Uterus (tissue), 4 donors: Measurements from ENCODE around the gene KDM1B. TPM values are rescaled to one million over a fixed set of nuclear protein-coding genes. Genes with fewer than 3 reads are reported as not detected.

ENCODE experiments used
- DNase-seq, 2 donors: peaks; one replicate each; pipeline ENCODE4 v3.0.0-alpha.2; 2019 to 2020
- H3K27ac ChIP-seq, 2 donors: fragments of 200-600 bp; sonication (generic); 1 replicate in 1 of 2; 2 replicates in 1 of 2; pipeline ENCODE4 v1.5.1; 2016 to 2018
- H3K27me3 ChIP-seq, 2 donors: fragments of 200-600 bp; sonication (generic); one replicate each; pipeline ENCODE4 v1.5.1; 2018 to 2019; ENCODE audit warnings: control low read depth in 1 of 2
- H3K36me3 ChIP-seq, 2 donors: fragments of 200-600 bp; sonication (generic); one replicate each; pipeline ENCODE4 v1.5.1; 2019; ENCODE audit warnings: control low read depth in 1 of 2
- H3K4me1 ChIP-seq, 2 donors: fragments of 200-600 bp; sonication (generic); one replicate each; pipeline ENCODE4 v1.5.1; 2018 to 2019; ENCODE audit warnings: control low read depth in 1 of 2
- H3K4me3 ChIP-seq, 2 donors: fragments of 200-600 bp; sonication (generic); 1 replicate in 1 of 2; 2 replicates in 1 of 2; pipeline ENCODE4 v1.5.1; 2018 to 2019; ENCODE audit warnings: mild to moderate bottlenecking in 1 of 2
- H3K9me3 ChIP-seq, 2 donors: fragments of 200-600 bp; sonication (generic); one replicate each; pipeline ENCODE4 v1.5.1; 2019; ENCODE audit warnings: control low read depth in 1 of 2
- CTCF ChIP-seq, 4 experiments: fragments of 200-600 bp in 2 of 4; fragments of 450-650 bp in 2 of 4; sonication (generic) in 2 of 4; IDR thresholded peaks; one replicate each; pipeline ENCODE4 v1.5.1; 2016 to 2019; ENCODE audit warnings: antibody characterized with exemption in 4 of 4, mild to moderate bottlenecking in 2 of 4, moderate library complexity in 1 of 4
- POLR2A ChIP-seq, 2 donors: fragments of 450-650 bp; IDR thresholded peaks; one replicate each; pipeline ENCODE4 v1.6.1; 2016; ENCODE audit warnings: antibody characterized with exemption in 2 of 2, mild to moderate bottlenecking in 1 of 2, moderate library complexity in 1 of 2
- intact Hi-C: fragments of 100-400 bp; cut with DNase I; formaldehyde crosslinking; loops from one replicate; pipeline ENCODE4 v1.15.1; 2023; ENCODE audit warnings: low total_unique reads
- total RNA-seq, 4 donors: library from RNA; depleted of rRNA in 3 of 4; stranded (reverse); fragments of >200 nt in 3 of 4; gene quantifications; one replicate each; pipeline versions ENCODE4 v1.1.0 to v1.2.4, GENCODE V29; 2014 to 2023
- donor health status: DM: yes; HTN: yes; CAD: no.

KDM1B gene
- total RNA-seq, 4 donors from 2014 or later, result 10.6 to 24.7 (median 14.0) TPM

- no peak for DNase-seq
- no peak overlapping the region for H3K27ac ChIP-seq
- no peaks in the 10 kb centered on the region for H3K27me3 ChIP-seq
- no peaks in the 10 kb centered on the region for H3K36me3 ChIP-seq
- no peaks in the 10 kb centered on the region for H3K9me3 ChIP-seq
- H3K4me3 ChIP-seq, result no peak overlapping the region
- no peaks in the 10 kb centered on the region for H3K4me1 ChIP-seq
- TF ChIP-seq POLR2A (IDR thresholded peaks at IDR 0.05) (no peak), CTCF (IDR thresholded peaks at IDR 0.05) (no peak)
- intact Hi-C loops, result no loop called here
These were observed 27.3 kb downstream of the KDM1B start for GRCh38 chr6:18182568-18182967.

- Histone ChIP-seq H3K9me3 (no peaks in the 10 kb centered on the region), H3K4me3 (no peak overlapping the region), H3K27ac (no peak overlapping the region), H3K36me3 (no peaks in the 10 kb centered on the region), H3K4me1 (no peaks in the 10 kb centered on the region), H3K27me3 (no peaks in the 10 kb centered on the region)
- intact Hi-C loops, result no loop called here
- no peak for TF ChIP-seq CTCF (IDR thresholded peaks at IDR 0.05)
- TF ChIP-seq POLR2A (IDR thresholded peaks at IDR 0.05), result no peak
- DNase-seq, result no peak
These were observed 28.5 kb downstream of the KDM1B start for GRCh38 chr6:18183766-18184165.

GRCh38 chr6:18185624-18186023 is 30.4 kb downstream of the KDM1B start:
- DNase-seq, result no peak
- H3K4me1 ChIP-seq, result no peaks in the 10 kb centered on the region

GRCh38 chr6:18186033-18186432 is 30.8 kb downstream of the KDM1B start:
- Histone ChIP-seq H3K4me3 (no peak overlapping the region), H3K36me3 (no peaks in the 10 kb centered on the region), H3K27ac (no peak overlapping the region), H3K9me3 (no peaks in the 10 kb centered on the region), H3K27me3 (no peaks in the 10 kb centered on the region), H3K4me1 (no peaks in the 10 kb centered on the region)
- intact Hi-C loops, result no loop called here
- TF ChIP-seq POLR2A (IDR thresholded peaks at IDR 0.05) (no peak), CTCF (IDR thresholded peaks at IDR 0.05) (no peak)
- DNase-seq, result no peak

More at GRCh38 chr6:18185624-18186023, 30.4 kb downstream of the KDM1B start:
- no peak overlapping the region for H3K4me3 ChIP-seq
- no peaks in the 10 kb centered on the region for H3K36me3 ChIP-seq
- H3K27me3 ChIP-seq, result no peaks in the 10 kb centered on the region
- TF ChIP-seq CTCF (IDR thresholded peaks at IDR 0.05) (no peak), POLR2A (IDR thresholded peaks at IDR 0.05) (no peak)
- intact Hi-C loops, result no loop called here
- no peak overlapping the region for H3K27ac ChIP-seq
- H3K9me3 ChIP-seq, result no peaks in the 10 kb centered on the region

GRCh38 chr6:18186540-18187250 is 31.5 kb downstream of the KDM1B start:
- DNase-seq, result no peak
- TF ChIP-seq POLR2A (IDR thresholded peaks at IDR 0.05) (no peak), CTCF (IDR thresholded peaks at IDR 0.05) (no peak)
- no peaks in the 10 kb centered on the region for H3K4me1 ChIP-seq
- H3K27me3 ChIP-seq, result no peaks in the 10 kb centered on the region
- H3K4me3 ChIP-seq, result no peak overlapping the region
- H3K36me3 ChIP-seq, result no peaks in the 10 kb centered on the region
- H3K9me3 ChIP-seq, result no peaks in the 10 kb centered on the region
- intact Hi-C loops, result no loop called here
- no peak overlapping the region for H3K27ac ChIP-seq
